HL-60/S4 treated with phorbol 12-myristate 13-acetate at 8.2 ng/mL for 4 days and 3 days (cell line): ENCODE results near the gene SUPT3H.

Experiments
- in situ Hi-C: fragments of 300-500 bp; cut with MboI; formaldehyde crosslinking; loops from 2 replicates; pipeline ENCODE4 v1.15.0; 2022; ENCODE audit warnings: low sequenced_read_pairs

SUPT3H gene

GRCh38 chr6:44808148-44808547 is 569.6 kb downstream of the SUPT3H start:
- in situ Hi-C loops, result no loop called here

DNA sequence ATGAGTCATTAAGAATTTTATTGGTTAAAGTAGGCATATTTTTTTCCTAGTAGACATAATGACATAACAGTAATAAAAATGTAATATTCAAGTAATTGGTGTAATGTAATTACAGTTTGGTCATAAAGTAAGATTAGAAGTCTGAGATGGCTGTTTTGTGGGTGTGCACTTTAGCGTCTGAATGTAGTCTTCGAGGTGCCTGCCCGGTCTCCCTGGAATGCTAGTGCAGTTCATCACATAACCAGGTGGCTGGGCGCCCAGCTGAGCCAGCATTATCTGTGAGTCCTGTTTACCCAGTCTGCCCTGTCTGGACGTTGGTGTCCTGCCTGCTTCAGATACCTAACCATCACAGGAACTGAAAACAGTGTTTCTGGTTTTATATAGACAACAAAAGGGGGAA is 571.1 kb downstream of the SUPT3H start:
- in situ Hi-C loops, result no loop called here

DNA sequence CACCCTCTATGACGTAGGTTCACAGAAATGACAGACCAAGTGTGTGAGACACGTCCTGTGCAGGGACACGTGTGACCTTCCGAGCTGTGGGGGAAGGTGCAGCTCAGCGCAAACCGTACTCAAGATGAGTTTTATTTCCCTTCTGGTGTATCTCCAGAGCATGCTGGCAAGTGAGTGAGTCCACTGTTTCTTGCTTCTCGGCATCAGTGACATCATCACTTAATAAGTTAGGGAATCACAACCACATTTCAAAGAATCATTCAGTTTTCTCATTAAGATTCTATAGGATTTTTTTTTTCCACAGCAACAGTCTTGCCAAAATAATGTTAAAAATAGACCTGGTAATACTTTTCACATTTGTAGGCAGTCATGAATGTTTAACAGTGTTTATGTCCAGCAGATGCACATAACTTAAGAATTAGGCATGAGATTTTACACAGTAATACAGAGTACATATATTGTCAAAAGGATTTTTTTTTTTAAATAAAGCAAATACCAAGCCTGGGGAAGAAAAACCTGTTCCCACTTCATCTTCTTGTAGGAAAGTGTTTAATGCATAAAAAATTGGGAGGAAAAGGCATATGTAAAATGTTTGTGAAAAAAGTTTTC is 572.4 kb downstream of the SUPT3H start:
- in situ Hi-C loops, result no loop called here

DNA sequence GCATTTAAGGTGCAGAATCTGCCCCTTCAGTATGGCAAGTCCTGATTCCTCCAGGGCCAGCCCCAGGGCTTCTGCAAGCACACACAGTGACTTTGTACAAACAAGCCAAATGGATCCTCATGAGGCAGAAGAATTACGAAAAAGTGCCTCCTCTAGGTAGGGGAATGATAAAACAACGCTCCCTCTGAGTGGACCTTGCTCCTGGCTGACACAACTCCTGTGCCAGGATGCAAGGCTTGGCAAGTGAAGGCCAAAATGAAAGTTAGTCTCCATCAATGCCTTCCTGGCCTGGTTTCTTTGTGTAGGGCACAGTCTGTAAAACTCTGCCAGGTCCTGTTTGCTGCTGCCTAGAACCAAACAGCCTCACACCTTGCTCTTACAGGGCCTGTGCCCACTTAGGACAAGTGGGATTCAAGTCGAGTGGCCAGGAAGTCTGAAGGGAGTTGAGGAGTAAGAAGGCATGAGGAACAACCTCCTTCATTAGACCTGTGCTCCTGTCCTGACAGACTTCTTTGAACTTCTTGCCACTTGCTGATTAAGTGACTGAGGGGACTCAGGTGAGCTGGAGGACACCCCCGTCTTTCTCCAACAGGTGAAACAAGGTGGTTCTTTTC is 573.1 kb downstream of the SUPT3H start:
- in situ Hi-C loops, result no loop called here

GRCh38 chr6:44804016-44804415 is 573.7 kb downstream of the SUPT3H start:
- in situ Hi-C loops, result no loop called here

DNA sequence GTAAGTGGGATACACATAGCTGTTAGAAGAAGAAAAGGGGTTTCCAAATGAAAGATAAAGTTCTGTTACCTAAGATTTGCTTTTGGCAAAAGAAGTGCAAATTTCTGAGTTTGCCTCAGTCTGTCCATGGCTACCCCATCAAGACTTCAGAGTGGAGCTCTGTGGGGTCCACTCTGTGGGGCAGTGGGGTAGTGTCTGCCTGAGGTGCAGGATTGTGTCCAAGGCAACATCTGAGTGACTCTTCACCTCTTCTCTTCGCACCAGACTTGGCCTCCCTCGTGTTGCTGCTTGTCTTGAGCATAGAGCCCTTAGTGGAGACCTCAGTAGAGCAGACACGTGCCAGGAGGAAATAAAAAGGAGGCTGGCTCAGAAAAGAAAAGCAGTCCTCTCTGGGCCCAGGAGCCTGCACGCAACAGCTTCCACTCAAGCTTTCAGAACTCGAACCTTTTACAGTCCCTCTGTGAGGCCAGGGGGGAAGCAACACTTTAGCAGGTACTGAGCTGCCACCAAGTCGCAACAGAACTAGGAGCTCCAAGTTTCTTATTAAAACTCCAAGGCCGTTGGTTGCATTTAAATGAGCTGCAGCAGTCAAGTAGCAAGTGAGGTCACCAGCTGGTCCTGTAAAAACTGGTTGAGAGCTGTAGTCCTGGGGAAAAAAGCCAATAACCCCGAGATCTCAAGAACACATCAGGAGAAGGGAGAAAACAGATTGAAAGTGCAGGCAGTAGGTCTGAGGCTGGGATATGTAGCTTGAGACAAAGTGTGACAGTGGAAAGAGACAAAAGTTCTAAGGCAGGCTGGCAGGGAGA is 576.7 kb downstream of the SUPT3H start:
- in situ Hi-C loops, result no loop called here

DNA sequence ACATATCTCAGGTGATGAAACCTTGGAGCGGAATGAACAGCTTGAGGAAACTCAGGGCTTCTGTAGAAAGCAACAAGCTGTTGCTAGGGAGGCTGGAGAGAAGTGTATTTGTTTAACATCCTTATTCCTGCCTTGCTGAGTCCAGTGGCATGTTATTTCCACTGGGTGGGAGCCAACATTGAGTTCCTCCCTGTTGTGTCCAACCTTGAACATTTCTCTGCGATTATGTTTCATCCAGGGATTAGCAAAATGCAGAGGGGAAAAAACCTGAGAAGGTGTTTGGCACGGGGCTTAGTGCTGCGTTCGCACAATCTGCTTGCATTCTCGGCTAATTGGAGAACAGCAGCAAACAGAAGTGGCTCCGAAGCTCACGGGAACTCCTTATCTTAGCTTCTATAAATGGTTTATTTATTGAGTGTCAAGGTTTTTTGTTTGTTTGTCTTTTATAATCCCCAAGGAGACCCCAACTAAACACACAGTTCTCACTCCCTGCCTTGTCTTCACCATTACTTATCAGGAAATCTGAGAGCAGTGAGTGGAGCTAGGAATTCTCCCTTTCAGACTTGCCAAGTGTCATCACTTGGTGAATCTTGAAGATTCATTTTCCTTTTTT is 577.5 kb downstream of the SUPT3H start:
- in situ Hi-C loops, result no loop called here

- in situ Hi-C loops, result no loop called here
These were observed 580.0 kb downstream of the SUPT3H start for GRCh38 chr6:44797746-44798145.

GRCh38 chr6:44795326-44795725 is 582.4 kb downstream of the SUPT3H start:
- in situ Hi-C loops, result no loop called here

- in situ Hi-C loops, result no loop called here
These were observed 587.9 kb downstream of the SUPT3H start for GRCh38 chr6:44789806-44790205.

DNA sequence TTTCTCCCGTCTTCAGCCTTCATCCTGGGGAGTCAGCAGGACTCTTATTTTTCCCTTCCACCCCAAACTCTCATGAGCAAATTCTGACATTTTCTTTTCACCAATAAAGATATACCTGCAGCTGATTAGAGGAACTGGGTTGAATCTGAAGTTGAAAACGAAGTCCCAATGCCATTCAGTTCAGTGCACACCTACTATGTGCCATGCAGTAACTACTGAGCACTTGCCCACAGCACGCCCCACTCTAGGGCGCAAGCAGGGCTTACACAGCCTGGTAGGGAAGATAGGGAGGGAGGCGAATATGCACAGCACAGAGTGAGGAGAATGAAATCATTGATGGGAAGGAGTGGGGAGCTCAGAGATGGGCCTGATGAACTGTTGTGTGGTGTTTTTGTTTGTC is 588.7 kb downstream of the SUPT3H start:
- in situ Hi-C loops, result no loop called here

DNA sequence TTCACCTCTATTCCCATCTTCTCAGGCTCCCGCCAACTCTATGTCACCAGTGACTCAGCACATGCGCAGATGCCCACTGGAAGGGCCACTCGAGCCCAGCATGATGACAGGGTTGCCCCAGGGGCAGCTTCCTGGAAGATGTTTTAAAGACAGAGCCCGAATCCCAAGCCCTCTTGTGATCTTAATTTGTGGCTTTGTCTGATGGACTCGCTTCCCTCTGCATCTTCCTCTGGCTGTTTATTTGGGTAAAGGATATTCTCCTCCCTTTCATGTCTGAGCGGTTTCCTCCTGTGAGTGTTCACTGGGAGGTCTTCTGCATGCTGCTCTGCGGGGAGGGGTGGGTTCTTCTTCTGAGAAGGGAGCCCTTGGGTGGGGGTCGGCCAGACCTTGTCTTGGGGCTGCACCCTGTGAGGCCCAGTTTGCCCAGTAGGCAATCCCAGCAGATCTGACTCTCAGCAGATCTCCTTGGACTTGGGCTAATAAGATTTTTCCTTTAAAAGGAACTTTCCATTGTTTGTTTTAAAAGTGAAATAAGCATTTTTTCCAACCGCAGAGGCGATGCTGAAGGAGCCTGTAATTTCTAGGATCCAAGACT is 589.2 kb downstream of the SUPT3H start:
- in situ Hi-C loops, result no loop called here

- in situ Hi-C loops, result no loop called here
These were observed 590.4 kb downstream of the SUPT3H start for GRCh38 chr6:44787254-44787834.

DNA sequence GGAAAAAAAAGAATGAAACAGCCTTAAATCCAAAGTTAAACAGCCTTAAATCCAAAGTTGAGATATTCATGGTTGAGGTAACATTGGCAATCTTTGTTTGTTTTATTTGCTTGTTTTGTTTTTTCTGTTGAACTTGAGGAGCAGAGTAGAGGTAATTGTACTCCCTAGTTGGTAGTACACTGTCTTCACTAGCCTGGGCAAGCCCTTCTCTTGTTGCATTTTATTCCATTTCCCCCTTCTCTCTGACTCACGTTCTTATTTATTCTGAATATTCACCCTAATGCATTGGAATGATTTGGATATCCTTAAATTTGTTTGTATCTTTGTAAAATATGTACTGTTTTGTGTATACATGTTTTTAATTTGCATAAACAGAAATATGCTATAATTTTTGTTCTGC is 592.6 kb downstream of the SUPT3H start:
- in situ Hi-C loops, result no loop called here

- in situ Hi-C loops, result no loop called here
These were observed 593.5 kb downstream of the SUPT3H start for GRCh38 chr6:44784195-44784594.

- in situ Hi-C loops, result no loop called here
These were observed 594.8 kb downstream of the SUPT3H start for GRCh38 chr6:44782892-44783291.

- in situ Hi-C loops, result no loop called here
These were observed 595.7 kb downstream of the SUPT3H start for GRCh38 chr6:44781912-44782597.

DNA sequence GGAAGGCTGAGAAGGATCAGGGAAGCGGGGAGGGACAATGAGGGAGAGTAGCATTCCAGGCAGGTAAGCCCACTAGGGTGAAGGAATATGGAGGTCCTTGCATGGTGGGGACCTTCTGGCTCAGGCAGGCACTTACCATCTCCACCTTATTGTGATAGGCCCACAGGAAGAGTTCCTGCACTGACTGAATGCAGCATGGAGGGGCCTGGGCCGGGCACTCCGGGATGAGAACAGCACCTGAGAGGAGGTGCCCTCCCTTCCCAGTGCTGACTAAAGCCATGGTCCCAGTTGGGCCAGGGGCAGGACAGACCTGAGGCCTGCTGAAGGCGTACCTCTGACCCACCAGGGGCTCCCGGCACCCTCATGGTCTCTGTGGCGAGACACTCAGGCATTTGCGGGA is 597.6 kb downstream of the SUPT3H start:
- in situ Hi-C loops, result no loop called here

- in situ Hi-C loops, result no loop called here
These were observed 598.5 kb downstream of the SUPT3H start for GRCh38 chr6:44779130-44779826.
